ENCODE results near the gene BHLHE40. TPM values are rescaled to one million over a fixed set of nuclear protein-coding genes. Genes with fewer than 3 reads are reported as not detected.

BHLHE40 gene
- total RNA-seq, 4 donors from 2014 or later, result 16.8 to 55.5 (median 29.9) TPM

- TF ChIP-seq CTCF (IDR thresholded peaks at IDR 0.05; ENCODE audit: low read depth), result no peak
Observed at GRCh38 chr3:4981665-4982494, 2.6 kb downstream of the BHLHE40 start.

- TF ChIP-seq CTCF (IDR thresholded peaks at IDR 0.05; ENCODE audit: low read depth), result no peak
Observed at GRCh38 chr3:4982773-4983738, 3.8 kb downstream of the BHLHE40 start.

GRCh38 chr3:4983739-4984510, 4.7 kb downstream of the BHLHE40 start:
- no peak for TF ChIP-seq CTCF (IDR thresholded peaks at IDR 0.05; ENCODE audit: low read depth)

- TF ChIP-seq CTCF (IDR thresholded peaks at IDR 0.05; ENCODE audit: low read depth), result no peak
Observed at GRCh38 chr3:4984511-4984864, 5.3 kb downstream of the BHLHE40 start.

GRCh38 chr3:4985330-4986174, 6.3 kb downstream of the BHLHE40 start:
- TF ChIP-seq CTCF (IDR thresholded peaks at IDR 0.05; ENCODE audit: low read depth), result no peak

- TF ChIP-seq CTCF (IDR thresholded peaks at IDR 0.05; ENCODE audit: low read depth), result no peak
Observed at GRCh38 chr3:4986175-4986781, 7.0 kb downstream of the BHLHE40 start.
